ENCODE results near the gene WSCD1.

The WSCD1 gene

GRCh38 chr17:6086603-6087400 lies 16.6 kb downstream of the WSCD1 start:
- DNase-seq (ENCODE audit: low spot score) = no peak

- no peak for DNase-seq (ENCODE audit: low spot score)
Observed at GRCh38 chr17:6088141-6088540, 18.0 kb downstream of the WSCD1 start.

GRCh38 chr17:6090253-6090652 lies 20.1 kb downstream of the WSCD1 start:
- no peak for DNase-seq (ENCODE audit: low spot score)

DNA sequence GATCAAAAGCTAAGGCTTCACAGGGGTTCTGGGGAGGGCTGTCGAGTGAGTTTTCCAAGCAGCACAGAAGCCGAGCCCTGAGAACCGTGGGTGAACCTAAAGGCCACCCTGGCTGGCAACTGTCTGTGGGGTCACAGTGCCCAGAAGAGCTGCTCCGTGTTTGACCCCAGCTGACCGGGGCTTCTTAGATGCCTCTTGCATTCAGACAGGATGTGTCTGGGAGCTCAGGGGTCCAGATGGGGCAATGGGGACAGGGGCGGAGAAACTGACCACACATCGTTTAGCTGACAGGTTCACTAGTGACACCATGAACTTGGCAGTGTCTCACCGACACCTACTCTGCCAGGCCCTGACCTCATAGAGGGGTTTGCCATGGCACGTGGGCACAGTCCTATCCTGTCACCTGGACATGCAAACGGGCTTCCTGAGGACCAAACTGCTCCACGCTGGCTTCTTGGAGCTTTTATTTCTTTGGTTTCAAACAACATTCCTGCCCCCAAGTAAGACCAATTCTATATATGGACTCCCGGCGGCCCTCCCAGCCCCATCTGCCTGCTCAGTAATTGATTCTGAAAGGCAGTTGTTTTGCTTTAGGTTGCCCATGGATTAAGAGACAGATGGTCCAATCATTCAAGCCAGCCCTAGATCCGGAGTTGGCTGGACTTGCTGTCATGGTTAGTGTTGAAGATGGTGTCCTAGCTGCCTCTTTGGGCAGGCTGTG lies 22.2 kb downstream of the WSCD1 start:
- no peak for DNase-seq (ENCODE audit: low spot score)

DNA sequence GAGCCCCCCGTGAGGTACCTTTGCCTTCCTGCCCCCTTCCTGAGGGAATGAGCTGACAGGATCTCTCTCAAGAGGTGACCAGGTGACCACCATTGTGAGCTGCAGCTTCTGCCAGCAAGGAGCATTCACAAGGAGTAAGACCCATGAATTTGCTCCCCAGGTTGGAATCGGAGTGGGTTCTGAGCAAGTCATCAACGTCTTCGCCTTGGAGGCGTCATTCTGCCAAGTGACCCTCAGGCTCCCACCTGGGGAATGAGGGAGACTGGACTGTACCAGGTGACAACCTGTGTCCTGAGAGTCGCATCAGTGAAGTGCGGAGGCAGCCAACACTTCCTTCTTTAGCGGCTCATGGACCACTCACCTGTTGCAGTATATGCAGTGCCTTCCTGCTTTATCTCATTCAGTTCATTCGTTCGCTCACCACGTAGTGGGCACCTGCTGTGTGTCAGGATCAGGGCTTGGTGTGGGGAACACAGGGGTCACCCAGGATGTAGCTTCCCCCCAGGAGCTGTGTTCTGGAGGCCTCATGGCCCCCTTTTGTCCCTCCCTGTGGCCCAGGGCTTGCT lies 22.8 kb downstream of the WSCD1 start:
- no peak for DNase-seq (ENCODE audit: low spot score)

DNA sequence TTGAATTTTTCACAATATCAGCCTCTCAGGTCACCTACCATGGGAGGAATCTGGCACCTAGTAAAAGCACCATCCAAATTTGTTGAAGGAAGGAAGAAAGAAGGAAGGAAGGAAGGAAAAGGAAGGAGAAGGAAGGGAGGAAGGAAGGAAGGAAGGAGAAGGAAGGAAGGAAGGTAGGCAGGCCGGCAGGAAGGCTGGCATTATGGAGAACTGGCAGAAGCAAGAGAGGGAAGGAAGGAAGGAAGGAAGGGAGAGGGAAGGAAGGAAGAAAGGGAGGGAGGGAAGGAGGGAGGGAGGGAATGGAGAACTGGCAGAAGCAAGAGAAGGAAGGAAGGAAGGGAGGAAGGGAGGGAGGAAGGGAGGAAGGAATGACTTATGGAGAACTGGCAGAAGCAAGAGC lies 24.3 kb downstream of the WSCD1 start:
- DNase-seq (ENCODE audit: low spot score) = no peak

DNA sequence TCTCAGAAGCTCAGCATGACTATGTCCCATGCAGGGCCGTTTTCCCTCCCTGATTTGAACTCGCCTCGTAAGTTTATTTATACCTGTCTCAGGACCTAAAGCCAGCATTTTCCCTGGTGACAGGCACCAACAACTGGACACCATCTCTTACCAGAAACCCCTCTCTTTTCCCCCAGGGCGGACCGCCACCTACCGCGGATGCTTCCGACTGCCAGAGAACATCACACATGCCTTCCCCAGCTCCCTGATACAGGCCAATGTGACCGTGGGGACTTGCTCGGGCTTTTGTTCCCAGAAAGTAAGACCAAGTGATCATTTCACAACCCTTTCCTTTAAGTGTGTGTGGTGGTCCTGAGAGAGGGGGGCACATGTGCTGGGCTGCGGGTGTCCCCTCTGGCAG lies 24.7 kb downstream of the WSCD1 start:
- no peak for DNase-seq (ENCODE audit: low spot score)

- no peak for DNase-seq (ENCODE audit: low spot score)
Observed at GRCh38 chr17:6095501-6095900, 25.3 kb downstream of the WSCD1 start.

- DNase-seq (ENCODE audit: low spot score) = no peak
Observed at GRCh38 chr17:6096201-6097004, 26.2 kb downstream of the WSCD1 start.

DNA sequence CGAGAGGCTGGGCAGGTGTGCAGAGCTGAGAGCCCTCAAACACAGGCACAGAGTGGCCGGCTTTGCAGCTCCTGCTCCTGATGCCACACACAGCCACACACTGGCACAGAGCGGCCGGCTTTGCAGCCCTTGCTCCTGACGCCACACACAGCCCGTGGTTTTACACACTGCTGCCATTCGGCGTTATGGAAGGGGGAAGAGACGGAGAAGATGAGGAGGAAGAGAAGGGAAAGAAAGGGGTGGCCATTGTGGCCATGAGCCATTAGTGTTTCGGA lies 26.8 kb downstream of the WSCD1 start:
- no peak for DNase-seq (ENCODE audit: low spot score)

- DNase-seq (ENCODE audit: low spot score) = no peak
Observed at GRCh38 chr17:6098050-6098822, 28.1 kb downstream of the WSCD1 start.

DNA sequence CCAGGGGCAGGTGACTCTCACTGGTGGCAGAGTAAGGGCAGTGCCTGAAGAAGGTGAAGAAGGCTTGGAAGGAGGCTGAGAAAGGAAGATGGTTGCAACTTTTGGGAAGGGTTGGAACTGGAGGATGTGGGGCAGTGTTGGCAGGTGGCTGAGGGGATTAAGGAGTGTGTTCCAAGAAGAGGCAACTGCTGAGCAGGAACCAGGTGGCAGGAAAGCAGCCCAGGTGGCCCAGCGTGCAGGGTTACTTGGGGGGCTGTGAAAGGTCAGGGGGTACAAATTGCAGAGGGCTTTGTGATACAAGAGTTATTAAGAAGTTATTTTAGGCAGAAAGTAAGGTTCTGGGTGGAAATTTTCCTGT lies 28.6 kb downstream of the WSCD1 start:
- no peak for DNase-seq (ENCODE audit: low spot score)

- no peak for DNase-seq (ENCODE audit: low spot score)
Observed at GRCh38 chr17:6099492-6099891, 29.3 kb downstream of the WSCD1 start.

- DNase-seq (ENCODE audit: low spot score) = no peak
Observed at GRCh38 chr17:6100146-6100545, 30.0 kb downstream of the WSCD1 start.

GRCh38 chr17:6100891-6101500 lies 30.8 kb downstream of the WSCD1 start:
- DNase-seq (ENCODE audit: low spot score) = no peak

- no peak for DNase-seq (ENCODE audit: low spot score)
Observed at GRCh38 chr17:6101706-6102105, 31.5 kb downstream of the WSCD1 start.

DNA sequence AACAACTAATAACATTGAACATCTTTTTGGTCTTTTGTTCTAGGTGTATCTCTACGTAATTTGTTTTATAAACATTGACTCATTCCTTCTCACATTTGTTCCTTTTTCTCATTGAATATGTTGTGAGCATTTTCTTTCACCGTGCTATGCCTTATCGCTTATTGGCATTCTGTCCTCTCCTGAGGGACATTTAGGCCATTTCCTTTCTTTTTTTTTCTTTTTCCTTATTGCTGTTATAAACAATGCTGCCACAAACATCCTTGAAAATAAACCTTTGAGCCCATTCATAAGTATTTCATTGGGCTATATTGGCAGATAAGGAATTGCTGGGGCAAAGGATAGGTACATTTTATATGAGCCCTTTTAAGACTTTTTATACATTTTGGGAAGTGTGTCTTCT lies 32.4 kb downstream of the WSCD1 start:
- no peak for DNase-seq (ENCODE audit: low spot score)

DNA sequence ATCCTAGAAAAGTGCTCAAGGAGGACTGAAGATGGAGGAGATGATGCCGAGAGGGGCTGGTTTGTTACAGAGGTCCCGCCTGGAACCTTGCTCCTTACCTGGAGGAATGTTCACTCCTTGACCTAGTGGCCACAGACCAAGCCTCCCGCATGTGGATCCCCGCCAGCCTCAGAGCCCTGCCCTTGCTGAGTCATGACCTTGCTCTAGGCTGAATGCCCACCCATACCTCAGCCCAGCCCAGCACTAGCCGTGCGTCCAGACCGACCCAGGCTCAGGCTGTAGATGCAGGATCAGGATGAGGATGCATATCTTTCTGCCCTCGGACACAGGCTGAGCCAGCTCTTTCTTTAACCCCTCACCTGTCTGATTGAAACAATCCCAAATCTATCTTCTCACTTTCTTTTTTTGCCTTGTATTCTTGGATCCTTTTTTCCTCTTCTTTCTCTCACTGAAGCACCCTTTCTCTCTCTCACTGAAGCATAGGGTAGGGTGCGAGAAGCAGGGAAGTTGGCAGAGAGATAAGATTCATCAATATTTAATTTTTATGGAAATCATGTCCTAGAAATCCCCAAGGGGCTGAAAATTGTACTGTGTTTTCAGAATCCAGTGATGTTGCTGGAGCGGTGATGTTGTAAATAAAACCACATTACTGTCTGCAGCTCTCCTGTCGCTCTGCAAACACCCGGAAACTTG lies 34.9 kb downstream of the WSCD1 start:
- no peak for DNase-seq (ENCODE audit: low spot score)

GRCh38 chr17:6105649-6106007 lies 35.4 kb downstream of the WSCD1 start:
- DNase-seq (ENCODE audit: low spot score) = no peak

- no peak for DNase-seq (ENCODE audit: low spot score)
Observed at GRCh38 chr17:6106212-6106611, 36.0 kb downstream of the WSCD1 start.

DNA sequence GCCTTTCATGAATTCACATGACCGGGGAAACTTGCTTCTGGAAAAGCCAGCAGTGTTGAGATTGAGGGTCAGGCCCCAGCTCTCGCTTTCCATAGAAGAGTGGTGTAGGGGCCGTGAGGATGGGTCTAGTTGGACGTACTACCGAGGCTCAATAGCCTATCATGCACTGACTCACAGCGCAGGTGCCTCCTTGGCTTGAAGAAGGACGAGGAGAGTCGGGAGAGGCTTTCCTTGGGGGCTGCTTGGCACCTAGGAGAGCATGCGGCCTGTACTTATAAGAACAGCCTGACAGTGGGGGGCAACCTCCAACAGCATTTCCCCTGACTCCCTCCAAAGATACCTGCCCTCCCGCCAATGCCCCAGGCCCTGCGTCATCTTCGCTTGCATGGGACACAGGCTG lies 37.6 kb downstream of the WSCD1 start:
- DNase-seq (ENCODE audit: low spot score) = no peak
